MM.1S (cell line): Measurements from ENCODE around the gene C16orf46.

Source experiments
- CTCF ChIP-seq: fragments of 300-600 bp; sonication (generic); IDR thresholded peaks from 2 replicates; pipeline ENCODE4 v1.5.1; 2016; ENCODE audit warnings: antibody characterized with exemption, low read length, mixed read lengths
- EZH2 ChIP-seq: fragments of 300-600 bp; sonication (generic); optimal IDR thresholded peaks from 2 replicates; pipeline ENCODE3; 2017; ENCODE audit warnings: low read depth, mild to moderate bottlenecking, antibody characterized with exemption, low read length, mixed read lengths

GRCh38 chr16:81073560-81074330 lies 3.3 kb downstream of the C16orf46 start:
- no peak for TF ChIP-seq CTCF
- TF ChIP-seq EZH2: no peak
